Adipose tissue (tissue), 3 donors: Measurements from ENCODE around the gene SLC25A3. TPM values are rescaled to one million over a fixed set of nuclear protein-coding genes. Genes with fewer than 3 reads are reported as not detected.

Experiments used
- H3K27ac ChIP-seq: one replicate; pipeline ENCODE4 v1.5.1; 2013; ENCODE audit warnings: low read depth, low read length
- WGBS, 3 donors: extraction: QIAGEN DNeasy Blood & Tissue Kit; methylation state at CpG; one replicate each; pipeline ENCODE4 v1.1.7; 2013; 5-methylcytosine and 5-hydroxymethylcytosine counted together
- polyA plus RNA-seq, 3 donors: library from polyadenylated mRNA; stranded (reverse); fragments of 200-250 nt; gene quantifications; one replicate each; pipeline ENCODE4 v1.2.3, GENCODE V29; 2013
- donor health status: healthy with polysubstance abuse.
- donor health status: Bipolar disorder and iron deficiency.
- donor health status: healthy.

SLC25A3 gene
- polyA plus RNA-seq, 3 donors = 318 to 478 (median 425) TPM

DNA sequence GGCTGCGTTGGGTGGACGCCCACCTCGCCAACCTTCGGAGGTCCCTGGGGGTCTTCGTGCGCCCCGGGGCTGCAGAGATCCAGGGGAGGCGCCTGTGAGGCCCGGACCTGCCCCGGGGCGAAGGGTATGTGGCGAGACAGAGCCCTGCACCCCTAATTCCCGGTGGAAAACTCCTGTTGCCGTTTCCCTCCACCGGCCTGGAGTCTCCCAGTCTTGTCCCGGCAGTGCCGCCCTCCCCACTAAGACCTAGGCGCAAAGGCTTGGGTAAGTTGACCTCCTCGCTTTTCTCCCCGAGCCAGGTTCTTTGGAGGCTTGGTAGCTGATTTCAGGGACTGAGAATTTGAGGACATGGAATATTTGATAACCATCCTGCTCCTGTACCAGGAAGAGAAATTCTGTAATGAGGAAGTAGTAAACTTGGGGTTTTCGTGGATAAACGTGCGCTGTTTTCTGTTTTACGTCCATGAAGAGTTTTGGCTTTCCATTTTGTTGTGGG, 52.1 kb downstream of the SLC25A3 start:
- 0 to 1% (median 0%) methylated on average over 18 to 24 of the region's 24 CpGs for WGBS, 3 donors
- no peak overlapping the region for H3K27ac ChIP-seq

DNA sequence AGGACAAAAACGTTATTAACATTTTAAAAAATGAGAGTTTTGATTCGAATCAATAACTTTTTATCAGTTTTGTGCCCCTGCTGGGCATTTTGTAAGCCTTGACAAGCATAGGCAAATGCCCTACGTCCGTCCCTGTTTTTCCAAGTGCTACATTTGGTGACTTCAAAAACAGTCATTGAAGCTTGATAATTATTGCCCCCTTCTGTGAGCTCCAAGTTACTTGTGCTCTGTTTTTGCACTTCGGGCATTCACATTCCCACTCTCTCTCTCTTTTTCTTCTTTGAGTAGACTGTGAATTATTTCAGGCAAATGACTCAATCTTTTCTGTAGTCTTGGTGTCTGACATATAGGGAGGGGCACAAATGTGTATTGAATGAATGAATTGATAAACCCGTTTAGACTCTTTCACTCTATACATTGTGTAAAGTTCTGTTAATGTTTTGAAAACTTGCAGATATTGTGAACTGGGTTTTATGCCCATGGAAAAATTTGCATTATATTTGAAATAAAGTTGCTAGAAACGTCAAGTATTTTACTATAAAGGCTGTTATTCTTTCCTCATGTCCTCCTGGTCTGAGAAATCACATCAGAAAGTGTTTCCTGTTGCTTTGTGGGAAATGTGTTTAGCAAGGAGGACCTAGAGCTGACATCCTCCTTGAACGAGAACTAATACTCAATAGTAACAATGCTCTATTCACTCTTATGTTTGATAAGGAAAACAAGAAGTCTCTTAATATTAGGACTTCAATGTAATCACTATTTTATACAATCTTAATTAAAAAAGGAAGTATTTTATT, 53.0 kb downstream of the SLC25A3 start:
- WGBS, 3 donors = 3 to 13% (median 6%) methylated on average over 8 of the region's 8 CpGs
- H3K27ac ChIP-seq = no peak overlapping the region

DNA sequence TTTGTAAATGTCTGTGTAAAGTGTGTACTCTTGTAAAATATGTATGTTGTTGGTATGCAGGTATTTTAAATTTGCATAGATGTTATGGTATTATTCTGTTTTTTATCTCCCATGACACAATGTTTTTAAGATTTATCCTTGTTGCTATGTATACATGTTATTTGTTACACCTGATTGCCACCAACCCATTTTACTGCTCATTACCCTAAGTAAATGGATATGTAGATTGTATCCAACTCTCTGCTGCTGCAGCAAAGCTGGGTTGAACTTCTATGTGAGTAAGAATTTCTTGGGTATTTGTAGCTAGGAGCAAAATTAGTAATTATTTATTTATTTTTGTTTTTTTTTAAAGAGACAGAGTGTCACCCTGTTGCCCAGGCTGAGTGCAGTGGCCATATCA, 57.8 kb downstream of the SLC25A3 start:
- no peak overlapping the region for H3K27ac ChIP-seq

DNA sequence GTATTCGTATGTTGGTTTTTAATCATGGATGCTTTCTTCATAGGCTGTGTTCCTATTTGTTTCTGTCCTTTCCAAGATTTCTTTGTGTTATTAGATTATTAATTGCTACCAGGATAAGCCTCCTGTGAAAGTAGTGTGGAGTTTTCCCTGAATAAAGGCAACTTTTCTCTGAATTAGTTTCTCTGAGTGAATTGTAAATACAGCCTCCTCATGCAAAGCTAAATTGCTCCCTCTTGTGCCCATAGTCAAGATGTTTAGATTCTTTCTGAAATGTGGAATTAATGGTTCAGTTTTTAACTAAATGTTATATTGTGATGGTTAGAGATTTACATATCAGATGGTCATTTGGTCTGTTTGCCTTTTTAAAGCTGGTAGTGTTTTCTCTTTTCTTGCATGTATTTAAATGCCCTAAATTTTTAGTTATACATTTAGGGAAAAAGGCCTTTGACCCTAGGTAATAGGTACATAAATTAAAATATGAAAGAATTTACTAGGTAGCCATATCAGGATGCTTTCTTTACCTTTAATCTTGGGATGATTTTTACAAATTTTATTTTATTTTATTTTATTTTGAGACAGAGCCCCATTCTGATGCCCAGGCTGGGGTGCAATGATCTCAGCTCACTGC, 60.5 kb downstream of the SLC25A3 start:
- H3K27ac ChIP-seq = no peak overlapping the region
- WGBS, 3 donors = 86 to 93% (median 90%) methylated on average over 1 of the region's 1 CpG

Other genes starting within 250 kb of the SLC25A3 start
- gene TMPO, start 78.1 kb upstream of the SLC25A3 start, polyA plus RNA-seq = 10 to 100 TPM; 11.4 to 18.1 (median 14.2) TPM
- 10 to 100 TPM in 2 of 3 donors, 1 to 10 TPM in 1; 3.4 to 19.6 (median 11.8) TPM for gene IKBIP, start 51.1 kb downstream of the SLC25A3 start, polyA plus RNA-seq
- gene APAF1, start 51.6 kb downstream of the SLC25A3 start, polyA plus RNA-seq = 10 to 100 TPM in 1 of 3 donors, 1 to 10 TPM in 2; 3.5 to 13.3 (median 3.7) TPM